NCI-H345 treated with DMSO at 0.1 percent for 48 hours (cell line): ENCODE results near the gene KBTBD2.
"Not testable (repeated sequence)": the region's sequence is repeated elsewhere in the genome, so short reads cannot be mapped to it uniquely, and the experiment has no call there.

Experiments
- DNase-seq: peaks from one replicate; lab custom pipeline; 2025; ENCODE audit not compliant: unreplicated experiment; lab: John Stamatoyannopoulos, UW

Gene KBTBD2

GRCh38 chr7:32891043-32891799 is at the start of gene KBTBD2:
TSS of gene KBTBD2 (minus strand) at chr7:32891760. CDS start at chr7:32879604, 12,156 bp downstream.
- DNase-seq, result peak; percentile 65

GRCh38 chr7:32941181-32941580 is 49.6 kb upstream of the KBTBD2 start:
- no peak for DNase-seq

GRCh38 chr7:32937344-32938174 is 46.0 kb upstream of the KBTBD2 start:
- peak; percentile 14 for DNase-seq

DNA sequence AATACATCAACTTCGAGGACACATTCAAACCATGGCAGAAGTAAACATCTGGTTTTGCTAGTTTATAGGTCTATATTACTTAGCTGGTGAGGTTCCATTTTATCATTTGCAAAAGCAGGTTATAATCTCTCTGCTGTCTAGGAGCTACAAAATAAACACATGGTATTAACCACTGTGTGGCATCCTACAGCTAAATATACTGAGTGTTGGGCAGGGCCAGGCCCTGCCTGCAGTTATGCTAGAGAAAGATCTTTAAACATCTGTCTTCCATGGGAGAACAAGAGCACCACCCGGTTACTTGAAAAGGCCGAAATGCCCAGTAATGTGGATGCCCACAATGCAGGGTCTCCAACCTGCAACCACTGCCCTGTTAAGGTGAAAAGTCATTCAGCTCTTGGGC is 45.1 kb upstream of the KBTBD2 start:
- no peak for DNase-seq

- no peak for DNase-seq
Observed at GRCh38 chr7:32935558-32935957, 44.0 kb upstream of the KBTBD2 start.

DNA sequence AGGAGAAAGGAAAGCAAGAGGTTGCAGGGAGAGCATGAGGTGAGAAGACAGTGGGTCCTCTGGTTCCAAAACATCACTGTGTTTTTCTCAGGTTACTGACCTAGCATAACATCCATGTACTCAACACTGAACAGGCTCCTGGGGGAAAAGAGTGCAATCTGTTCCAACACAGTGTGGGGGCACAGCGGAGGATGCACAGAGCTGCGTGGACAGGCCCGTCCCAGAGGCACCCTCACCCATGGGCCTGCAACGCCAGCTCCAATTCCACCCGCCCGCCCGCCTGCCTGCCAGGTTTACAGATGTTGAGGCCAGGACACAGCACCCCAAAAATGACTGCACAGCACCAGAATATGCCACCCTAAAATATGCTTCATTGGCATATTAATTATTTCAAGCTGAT is 38.8 kb upstream of the KBTBD2 start:
- DNase-seq, result no peak

DNA sequence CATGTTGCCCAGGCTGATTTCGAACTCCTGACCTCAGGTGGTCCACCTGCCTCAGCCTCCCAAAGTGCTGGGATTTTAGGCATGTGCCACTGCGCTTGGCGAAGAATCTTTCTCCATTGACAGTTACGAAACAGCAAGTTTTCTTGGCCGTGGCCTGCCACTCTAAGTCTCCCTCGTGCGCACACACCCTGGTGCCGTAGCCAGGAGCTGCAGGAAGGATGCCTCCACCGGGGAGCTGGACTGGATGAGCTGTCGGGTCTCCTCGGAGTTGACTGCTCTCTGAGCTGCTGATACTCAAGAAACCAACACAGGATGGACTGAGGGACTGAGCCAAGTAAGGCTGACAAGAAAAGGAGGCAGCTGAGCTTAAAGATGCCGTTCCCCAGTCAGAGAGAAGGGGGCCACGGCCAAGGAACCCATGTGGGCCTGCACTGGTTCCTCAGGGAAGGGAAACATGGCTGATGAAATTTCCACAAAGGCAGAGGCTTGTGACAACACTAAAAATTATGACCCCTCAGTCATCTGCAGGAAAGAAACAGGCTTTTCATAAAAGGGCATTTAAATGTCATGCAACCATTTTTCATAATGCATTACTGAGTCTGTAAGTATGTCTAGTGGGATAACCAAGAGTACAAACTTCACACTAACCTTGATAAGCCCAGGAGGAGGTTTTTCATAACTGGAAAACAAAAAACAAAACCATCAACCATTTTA is 38.0 kb upstream of the KBTBD2 start:
- DNase-seq, result no peak

DNA sequence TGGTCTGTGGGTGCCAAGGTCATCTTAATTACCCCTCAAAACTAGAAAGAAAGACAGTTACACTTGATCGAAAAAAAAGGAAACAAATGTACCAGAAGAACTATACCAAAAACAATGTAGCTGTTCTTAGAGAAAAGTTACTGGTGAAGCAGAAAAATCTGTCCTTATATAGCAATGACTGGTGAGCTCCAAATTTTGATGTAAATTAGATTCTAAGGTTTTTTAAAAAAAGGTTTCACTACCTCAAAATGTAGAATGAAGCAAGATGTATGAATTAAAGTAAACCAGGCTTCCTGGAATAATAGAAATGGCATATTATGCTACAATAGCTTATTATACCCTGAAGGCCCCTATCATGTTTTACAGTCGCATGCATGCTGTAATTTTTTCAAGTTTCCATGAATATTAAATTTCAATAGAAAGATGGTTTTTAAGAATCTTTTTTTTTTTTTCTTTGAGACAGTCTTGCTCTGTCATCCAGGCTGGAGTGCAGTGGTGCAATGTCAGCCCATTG is 37.3 kb upstream of the KBTBD2 start:
- no peak for DNase-seq

- no peak for DNase-seq
Observed at GRCh38 chr7:32921896-32922295, 30.3 kb upstream of the KBTBD2 start.

- DNase-seq, result not testable (repeated sequence)
Observed at GRCh38 chr7:32916994-32917393, 25.4 kb upstream of the KBTBD2 start.

DNA sequence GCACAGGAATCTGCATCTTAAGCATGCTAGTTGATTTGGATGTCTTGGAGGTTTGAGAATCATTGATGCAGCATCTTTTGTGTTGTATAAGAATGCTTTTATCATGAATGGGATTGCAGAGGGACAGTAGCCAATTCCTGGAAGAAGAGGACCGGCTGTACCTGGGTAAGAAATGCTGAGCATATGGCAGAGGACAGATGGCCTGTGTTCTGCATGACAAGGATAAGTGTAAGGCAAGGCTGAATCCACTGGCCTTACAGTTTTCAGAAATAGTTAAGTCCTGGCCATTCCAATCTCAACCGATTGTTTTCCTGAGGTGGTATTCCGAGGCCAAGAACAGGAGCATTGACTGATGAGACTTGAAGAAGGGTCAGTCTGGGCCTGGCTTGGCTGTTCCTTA is 24.4 kb upstream of the KBTBD2 start:
- DNase-seq, result no peak

- DNase-seq, result no peak
Observed at GRCh38 chr7:32915041-32915536, 23.5 kb upstream of the KBTBD2 start.

- no peak for DNase-seq
Observed at GRCh38 chr7:32914184-32914583, 22.6 kb upstream of the KBTBD2 start.

- no peak for DNase-seq
Observed at GRCh38 chr7:32910195-32910594, 18.6 kb upstream of the KBTBD2 start.

DNA sequence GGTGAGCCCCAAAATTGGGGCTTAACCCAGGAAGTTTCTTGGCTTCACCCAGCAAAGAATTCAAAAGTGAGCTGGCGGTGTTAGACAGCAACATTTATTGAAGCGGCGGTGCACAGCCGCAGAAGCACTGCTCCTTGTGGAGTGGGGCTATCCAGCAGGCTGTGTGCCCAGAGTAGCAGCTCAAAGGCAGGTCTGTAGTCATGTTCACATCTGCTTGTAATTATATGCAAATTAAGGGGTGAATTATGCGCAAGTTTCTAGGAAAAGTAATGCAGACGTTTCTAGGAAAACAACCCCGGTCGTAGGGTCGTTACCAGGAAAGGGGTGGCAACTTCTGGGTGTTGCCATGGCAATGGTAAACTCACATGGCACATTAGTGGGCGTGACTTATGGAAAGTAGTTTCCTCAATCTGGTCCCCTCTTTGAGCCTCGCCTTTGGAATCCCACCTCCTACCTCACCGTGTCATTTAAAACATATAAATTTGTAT is 13.7 kb upstream of the KBTBD2 start:
- no peak for DNase-seq

DNA sequence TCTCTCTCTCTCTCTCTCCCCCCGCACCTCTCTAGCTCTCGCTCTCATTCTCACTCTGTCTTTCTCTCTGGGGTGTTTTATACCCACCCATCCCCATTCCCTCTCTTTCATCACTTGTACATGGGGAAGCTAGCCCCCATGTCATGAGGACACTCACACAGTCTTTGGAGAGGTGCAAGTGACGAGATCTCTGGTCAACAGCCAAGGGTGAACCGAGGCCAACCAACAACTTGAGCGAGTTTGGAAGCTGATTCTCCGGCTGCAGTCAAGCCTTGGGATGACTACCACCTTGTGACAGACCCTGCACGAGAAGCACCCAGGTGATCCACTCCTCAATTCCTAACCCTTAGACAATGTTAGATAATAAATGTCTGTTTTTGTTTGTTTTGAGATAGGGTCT is 10.1 kb upstream of the KBTBD2 start:
- DNase-seq, result no peak

- no peak for DNase-seq
Observed at GRCh38 chr7:32900433-32900995, 9.0 kb upstream of the KBTBD2 start.

DNA sequence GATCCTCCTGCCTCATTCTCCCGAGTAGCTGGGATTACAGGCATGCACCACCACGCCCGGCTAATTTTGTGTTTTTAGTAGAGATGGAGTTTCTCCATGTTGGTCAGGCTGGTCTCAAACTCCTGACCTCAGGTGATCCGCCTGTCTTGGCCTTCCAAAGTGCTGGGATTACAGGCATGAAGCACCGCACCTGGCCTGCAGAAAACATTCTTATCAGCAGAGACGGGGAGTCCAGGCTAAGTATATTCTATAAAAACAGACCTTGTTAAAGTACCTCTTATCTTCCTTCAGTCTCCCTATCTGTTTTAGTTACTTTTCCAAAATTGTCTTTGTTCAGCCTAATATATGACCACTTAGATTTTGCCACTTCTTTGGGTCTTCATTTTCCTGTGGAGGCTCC is 5.8 kb upstream of the KBTBD2 start:
- not testable (repeated sequence) for DNase-seq

- DNase-seq, result no peak
Observed at GRCh38 chr7:32896564-32897347, 5.2 kb upstream of the KBTBD2 start.

DNA sequence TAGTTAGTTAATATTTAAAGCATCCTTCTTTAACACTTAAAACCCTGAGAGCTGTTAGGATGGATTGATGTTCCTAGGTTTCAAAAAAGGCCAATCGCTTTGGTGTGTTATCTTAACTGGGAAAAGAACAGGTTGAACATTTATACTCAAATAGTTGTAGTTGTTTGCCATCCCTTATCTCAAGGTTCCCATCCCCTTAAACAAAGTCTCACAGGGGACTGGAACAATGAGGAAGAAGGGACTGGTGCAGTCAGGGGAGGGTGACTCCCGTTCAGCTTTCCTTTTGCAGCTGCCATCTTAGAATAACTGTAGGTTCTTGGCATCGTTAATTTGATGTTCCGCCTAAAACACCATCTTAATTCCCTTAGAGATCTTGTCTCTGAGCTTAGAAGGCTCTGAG is 2.6 kb upstream of the KBTBD2 start:
- DNase-seq, result no peak
